Prostate gland (tissue), 2 donors: Measurements from ENCODE around the gene PPP2R5C.

Source experiments
- CTCF ChIP-seq, 4 experiments: fragments of 200-600 bp in 2 of 4; fragments of 450-650 bp in 2 of 4; sonication (generic) in 2 of 4; IDR thresholded peaks; 1 replicate in 3 of 4; 2 replicates in 1 of 4; pipeline ENCODE4 v1.5.1; 2016 to 2019; ENCODE audit warnings: antibody characterized with exemption in 4 of 4, mild to moderate bottlenecking in 2 of 4, moderate library complexity in 2 of 4
- POLR2AphosphoS5 ChIP-seq: sonication (generic); formaldehyde crosslinking; IDR thresholded peaks from one replicate; pipeline ENCODE4 v1.6.1; 2017; ENCODE audit warnings: antibody characterized with exemption

- TF ChIP-seq CTCF (IDR thresholded peaks at IDR 0.05), result no peak
- TF ChIP-seq POLR2AphosphoS5, result no peak
Measured at GRCh38 chr14:101961746-101962502, 200.4 kb downstream of the PPP2R5C start.
